ENCODE results near the gene GOLGA8B.
"Not testable (repeated sequence)": the region's sequence is repeated elsewhere in the genome, so short reads cannot be mapped to it uniquely, and the experiment has no call there.

Gene GOLGA8B

GRCh38 chr15:34583399-34584329 lies at the start of gene GOLGA8B:
Gene GOLGA8B, minus strand, starts transcription at chr15:34583651. Its CDS starts 47,739 bp downstream, at chr15:34535912.
- DNase-seq (ENCODE audit: low spot score): peak; percentile 18

GRCh38 chr15:34633165-34633564 lies 49.7 kb upstream of the GOLGA8B start:
- not testable (repeated sequence) for DNase-seq (ENCODE audit: low spot score)

DNA sequence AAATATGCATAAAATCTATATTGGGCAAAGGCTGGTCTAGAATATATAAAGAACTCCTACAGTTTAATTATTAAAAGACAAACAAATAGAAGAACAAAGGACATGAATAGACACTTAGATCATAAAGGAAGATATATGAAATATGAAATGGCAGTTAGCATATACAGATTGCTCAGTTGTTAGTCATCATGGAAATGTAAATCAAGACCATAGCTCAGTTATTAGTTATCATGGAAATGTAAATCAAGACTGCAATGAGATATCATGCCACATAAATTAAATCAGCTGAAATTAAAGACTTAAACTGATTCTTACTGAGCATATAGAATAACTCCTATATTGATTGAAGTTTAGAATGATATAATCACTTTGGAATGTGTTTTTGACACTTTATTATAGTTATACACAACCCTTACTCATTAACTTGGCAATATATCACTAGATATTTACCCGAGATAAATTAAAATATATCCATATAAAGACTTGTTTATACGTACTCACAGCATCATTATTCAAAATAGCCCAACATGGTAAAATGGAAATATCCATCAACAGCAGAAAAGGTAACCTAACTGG lies 45.2 kb upstream of the GOLGA8B start:
- no peak for DNase-seq (ENCODE audit: low spot score)

DNA sequence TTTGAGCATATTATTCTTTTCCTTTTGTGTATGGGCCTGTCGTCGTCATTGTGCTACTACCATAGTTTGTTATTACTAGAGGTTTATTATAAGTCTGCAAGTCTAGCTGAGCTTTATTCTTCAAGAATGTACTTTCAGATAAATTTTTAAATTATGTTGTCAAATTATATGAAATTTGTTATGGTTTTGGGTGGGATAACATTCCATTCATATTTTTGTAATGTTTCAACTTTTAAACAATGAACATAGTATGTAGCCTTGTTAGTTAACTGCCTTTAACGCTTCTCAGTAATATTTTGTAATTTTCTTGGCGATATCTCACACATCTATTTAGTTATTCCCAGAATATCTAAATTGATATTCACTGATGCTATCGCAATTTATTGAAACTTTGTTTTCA lies 41.6 kb upstream of the GOLGA8B start:
- no peak for DNase-seq (ENCODE audit: low spot score)

DNA sequence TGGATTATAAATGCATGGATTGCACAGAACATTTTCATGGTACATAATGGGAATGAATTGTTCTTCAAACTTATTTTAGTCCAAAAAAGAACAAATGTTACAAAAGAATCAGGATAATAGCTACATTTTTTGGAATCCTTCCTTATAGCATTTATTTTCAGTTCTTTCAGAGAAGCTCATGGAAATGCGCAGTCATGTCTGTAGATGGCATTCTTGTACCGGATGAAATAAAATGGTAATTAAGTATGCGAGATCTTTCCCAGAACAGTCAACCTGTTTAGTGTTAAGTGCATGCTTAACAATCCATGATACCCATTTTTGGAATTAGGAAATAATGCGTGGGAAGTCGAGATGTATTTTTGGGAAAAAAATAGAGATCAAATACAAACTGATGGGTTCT lies 38.2 kb upstream of the GOLGA8B start:
- peak; percentile 13 for DNase-seq (ENCODE audit: low spot score)

- DNase-seq (ENCODE audit: low spot score): no peak
Observed at GRCh38 chr15:34620814-34621213, 37.4 kb upstream of the GOLGA8B start.

- DNase-seq (ENCODE audit: low spot score): no peak
Observed at GRCh38 chr15:34620142-34620541, 36.7 kb upstream of the GOLGA8B start.

DNA sequence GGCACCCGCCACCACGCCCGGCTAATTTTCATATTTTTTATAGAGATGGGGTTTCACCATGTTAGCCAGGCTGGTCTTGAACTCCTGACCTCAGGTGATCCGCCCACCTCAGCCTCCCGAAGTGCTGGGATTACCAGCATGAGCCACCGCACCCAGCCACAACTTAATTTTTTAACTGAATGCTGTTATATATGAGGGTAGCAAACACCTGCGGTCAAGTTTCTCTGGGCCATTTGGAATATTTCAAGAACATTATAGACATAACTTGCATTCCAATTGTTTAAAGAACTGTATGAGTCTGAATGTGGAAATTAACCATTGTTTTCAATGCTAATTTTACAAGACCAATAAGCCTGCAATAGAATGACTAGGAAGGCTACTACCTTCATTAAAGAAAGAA lies 35.7 kb upstream of the GOLGA8B start:
- no peak for DNase-seq (ENCODE audit: low spot score)

- no peak for DNase-seq (ENCODE audit: low spot score)
Observed at GRCh38 chr15:34618073-34618472, 34.6 kb upstream of the GOLGA8B start.

- DNase-seq (ENCODE audit: low spot score): no peak
Observed at GRCh38 chr15:34616613-34617012, 33.2 kb upstream of the GOLGA8B start.

DNA sequence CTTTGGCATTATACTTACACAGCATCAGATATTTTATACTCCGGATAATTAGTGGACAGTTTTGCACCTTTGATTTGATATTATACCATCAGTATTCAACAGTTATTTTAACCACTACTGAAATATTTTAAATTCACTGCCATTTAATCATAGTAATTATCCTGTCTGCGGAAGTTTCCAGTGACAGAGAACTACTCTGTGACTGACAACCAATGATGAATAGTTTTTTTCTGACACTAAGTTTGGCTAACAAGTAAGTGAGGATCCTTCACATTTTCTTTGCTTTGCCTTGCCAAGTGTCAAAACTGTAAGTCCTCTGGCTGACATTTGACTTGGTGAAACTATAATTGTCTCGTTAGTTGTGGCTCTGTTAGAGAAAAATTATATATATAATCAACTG lies 30.5 kb upstream of the GOLGA8B start:
- no peak for DNase-seq (ENCODE audit: low spot score)

DNA sequence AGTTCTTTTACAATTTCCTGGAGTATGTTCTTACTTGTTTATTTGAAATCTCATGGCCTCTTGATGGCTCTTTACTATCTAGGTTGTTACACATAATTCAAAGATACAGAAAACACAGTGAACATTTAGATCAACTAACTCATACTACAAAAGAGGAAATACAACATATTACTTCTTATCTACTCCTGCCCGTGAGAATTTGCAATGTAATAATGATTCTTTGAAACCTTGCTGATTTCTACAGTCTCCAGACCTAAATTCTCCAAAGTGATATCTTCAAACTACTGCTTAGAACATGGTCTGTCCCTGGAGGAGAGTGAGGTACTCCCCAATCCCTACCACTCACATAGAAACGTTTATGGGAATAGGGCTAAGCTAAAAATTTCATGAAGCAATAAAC lies 29.9 kb upstream of the GOLGA8B start:
- no peak for DNase-seq (ENCODE audit: low spot score)

- no peak for DNase-seq (ENCODE audit: low spot score)
Observed at GRCh38 chr15:34610354-34610753, 26.9 kb upstream of the GOLGA8B start.

DNA sequence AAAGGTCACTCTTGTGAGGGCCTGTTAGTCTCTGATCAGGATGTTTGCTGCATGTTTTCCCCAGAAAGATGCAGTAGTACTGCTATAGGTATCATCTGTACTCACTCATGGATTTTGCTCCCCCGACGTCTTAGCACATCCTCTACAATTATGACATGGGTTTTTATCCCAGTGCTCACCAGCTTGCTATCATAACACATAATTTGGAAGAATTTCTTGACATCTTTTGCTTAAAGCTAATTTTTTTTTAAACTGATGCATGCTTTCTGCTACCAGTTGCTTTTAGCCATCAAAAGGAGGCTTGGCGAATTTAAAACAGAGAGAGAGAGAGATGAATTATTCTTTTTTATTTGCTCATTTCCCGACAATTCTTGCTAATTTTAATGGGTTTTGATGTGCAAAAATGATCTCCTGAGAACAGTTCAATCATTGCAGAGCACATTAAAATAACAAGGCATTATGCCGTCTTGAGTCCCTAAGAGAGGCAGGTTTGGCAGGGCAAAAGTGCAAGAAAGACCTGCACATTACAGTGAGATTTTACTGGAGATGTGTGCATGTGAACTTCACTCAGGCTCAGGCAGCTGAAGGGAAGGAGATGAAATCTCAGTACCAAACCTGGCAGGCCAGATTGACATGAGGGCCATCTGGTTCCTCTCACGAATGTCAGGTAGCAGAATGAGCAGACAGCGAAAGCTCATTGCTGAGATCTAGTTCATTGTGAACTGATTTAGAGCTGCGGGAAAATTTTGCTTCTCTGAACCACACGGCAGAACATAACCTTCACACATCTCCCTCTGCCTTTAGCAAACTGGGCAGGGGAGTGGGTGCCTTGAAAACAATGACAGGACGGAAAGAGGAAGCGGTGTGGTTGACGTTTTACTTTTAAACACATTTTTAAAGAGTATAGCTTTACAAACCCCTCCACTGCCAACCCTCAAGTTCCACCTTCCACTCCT lies 25.9 kb upstream of the GOLGA8B start:
- DNase-seq (ENCODE audit: low spot score): no peak

DNA sequence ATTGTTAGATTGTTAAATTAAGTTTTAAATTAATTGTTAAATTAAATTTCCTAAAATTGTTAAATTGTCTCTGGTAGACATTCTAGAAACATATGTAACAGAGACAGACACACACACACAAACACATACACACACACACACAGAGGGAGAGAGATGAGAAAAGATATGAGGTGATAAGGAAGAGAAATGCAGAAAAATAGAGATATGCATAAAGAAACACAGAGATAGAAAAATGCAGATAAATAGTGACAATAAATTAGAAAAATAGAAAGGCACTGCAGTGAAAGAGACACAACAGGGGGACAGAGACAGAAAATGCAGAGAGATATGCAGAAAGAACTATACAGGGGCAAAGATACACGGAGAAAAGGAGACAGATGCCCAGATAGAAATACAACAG lies 25.1 kb upstream of the GOLGA8B start:
- no peak for DNase-seq (ENCODE audit: low spot score)

DNA sequence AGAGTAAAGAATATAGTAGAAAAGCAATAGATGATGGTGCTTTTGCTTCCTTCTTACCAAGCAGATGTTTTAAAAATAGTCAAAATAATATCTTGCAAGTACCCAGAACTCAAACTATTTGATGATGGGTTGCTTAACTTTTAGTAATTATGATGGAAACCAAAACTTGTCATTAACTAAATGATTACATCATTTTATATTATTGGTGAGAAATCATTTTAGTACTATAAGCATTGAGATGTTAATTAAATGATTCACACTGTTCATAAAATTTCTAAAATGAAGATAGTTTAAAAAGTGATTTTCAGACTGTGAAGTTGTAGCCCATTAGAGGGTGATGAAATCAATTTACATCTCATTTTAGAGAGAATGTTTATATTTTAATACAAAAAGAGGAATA lies 24.4 kb upstream of the GOLGA8B start:
- no peak for DNase-seq (ENCODE audit: low spot score)

- DNase-seq (ENCODE audit: low spot score): no peak
Observed at GRCh38 chr15:34606545-34606944, 23.1 kb upstream of the GOLGA8B start.

- DNase-seq (ENCODE audit: low spot score): no peak
Observed at GRCh38 chr15:34606131-34606530, 22.7 kb upstream of the GOLGA8B start.

GRCh38 chr15:34603095-34603494 lies 19.6 kb upstream of the GOLGA8B start:
- DNase-seq (ENCODE audit: low spot score): no peak

- DNase-seq (ENCODE audit: low spot score): no peak
Observed at GRCh38 chr15:34600923-34601322, 17.5 kb upstream of the GOLGA8B start.

DNA sequence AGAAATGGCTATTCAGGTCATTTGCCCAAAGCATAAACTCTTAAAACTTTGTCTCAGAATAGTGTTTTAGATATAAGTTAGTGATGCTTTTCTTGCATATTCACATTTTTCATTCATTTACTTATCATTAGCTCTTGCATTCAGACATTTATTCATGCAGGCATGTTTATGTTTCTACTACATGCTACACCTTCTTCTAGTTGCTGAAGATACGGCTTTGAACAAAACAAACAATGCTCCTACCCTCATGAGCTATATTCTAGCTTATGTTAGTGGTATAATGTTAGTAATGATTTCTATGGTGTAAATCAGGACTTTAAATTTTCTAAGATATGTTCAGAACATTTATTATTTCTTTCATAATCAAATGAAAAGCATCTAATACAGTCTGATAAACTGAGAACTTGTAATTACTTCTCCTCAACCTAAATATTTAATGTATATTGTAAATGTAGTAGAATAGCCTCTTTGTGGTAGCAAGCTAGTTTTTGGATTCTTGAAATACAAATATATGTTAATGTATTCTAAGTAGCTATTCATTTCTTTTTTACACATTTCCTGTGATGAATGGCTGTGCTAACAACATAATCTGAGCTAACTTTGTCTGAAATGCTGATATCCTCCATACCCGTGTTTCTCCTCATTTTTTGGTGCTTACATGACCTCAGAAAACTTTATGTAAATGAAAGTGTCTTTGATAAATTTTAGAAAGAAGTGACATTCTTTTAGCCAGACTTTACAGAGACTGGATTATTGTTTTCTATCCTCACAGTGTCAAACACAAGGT lies 15.5 kb upstream of the GOLGA8B start:
- no peak for DNase-seq (ENCODE audit: low spot score)

DNA sequence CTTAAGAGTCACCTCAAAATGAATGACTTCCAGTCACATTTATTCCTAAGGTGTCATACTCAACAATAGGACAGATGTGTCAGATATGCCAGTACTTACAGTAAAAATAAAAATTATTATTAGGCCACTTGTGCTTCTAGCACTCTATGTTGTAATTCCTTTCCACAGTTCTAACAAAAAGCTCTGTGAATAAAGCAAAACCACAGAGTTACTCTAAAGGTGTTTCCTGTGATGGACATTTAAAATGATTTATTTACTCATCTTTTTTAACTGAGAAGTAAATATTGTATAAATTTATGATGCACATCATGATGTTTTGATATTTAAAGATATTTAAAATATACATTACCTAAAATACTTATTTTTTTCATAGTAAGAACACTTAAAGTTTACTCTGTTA lies 13.9 kb upstream of the GOLGA8B start:
- no peak for DNase-seq (ENCODE audit: low spot score)

Measured in globus pallidus (tissue), 1 donor.